Activated CD8-positive, alpha-beta memory T cell treated with anti-CD3 and anti-CD28 coated beads for 24 hours (primary cell): ENCODE measurements around the gene SORD.
"Not testable (repeated sequence)": the region's sequence is repeated elsewhere in the genome, so short reads cannot be mapped to it uniquely, and the experiment has no call there.

Experiments
- DNase-seq: peaks from one replicate; pipeline ENCODE4 v3.0.0-alpha.2; 2020

The SORD gene

DNA sequence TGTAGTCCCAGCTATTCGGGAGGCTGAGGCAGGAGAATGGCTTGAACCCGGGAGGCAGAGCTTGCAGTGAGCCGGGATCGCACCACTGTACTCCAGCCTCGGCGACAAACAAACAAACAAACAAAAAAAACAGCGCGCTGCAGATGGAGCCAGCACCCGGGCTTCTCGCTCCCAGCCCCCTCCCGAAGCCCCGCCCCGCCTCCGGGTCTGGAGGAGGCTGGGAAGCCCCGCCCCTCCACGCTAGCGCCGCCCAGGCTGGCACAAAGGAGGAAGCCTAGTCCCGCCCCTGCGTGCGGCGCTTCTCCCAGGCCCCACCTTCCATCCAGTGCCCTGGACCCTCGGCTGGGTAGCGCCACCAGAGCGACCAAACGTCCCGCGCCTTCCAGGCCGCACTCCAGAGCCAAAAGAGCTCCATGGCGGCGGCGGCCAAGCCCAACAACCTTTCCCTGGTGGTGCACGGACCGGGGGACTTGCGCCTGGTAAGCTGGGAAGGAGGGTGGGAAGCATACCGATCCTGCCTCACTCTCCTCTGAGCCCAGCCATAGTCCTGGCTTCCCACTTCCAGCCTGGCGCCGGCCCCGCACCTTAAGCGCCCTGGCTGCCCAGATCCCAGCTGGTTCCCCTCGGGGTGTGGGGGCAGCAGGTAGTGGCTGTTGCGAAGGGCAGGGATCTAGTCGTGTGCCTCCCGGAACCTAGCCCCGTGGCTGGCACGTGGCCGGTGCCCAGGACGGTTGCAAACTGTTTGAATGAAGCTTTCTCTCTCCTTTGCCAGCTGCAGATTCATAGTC, at the start of gene SORD:
TSS of gene SORD (plus strand) at position 325 of the 788 bp plus-strand sequence. CDS start at position 414, 89 bp downstream.
- DNase-seq: peak; percentile 96

DNA sequence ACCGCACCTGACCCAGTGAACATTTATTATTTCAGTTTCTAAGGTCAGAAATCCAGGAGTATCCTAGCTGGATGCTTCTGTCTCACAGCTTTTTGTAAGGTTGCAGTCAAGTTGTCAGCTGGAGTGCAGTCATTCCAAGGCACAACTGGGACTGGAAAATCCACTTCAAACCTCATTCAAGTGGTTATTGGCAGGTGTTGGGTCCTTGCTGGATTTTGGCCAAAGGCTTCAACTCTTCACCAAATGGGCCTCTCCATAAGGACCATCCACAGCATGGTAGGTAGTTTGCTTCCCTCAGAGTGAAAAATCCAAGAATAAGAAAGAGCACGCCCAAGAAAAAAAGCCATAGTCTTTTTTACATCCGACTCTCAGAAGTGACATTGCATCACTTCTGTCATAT, 46.8 kb upstream of the SORD start:
- DNase-seq: not testable (repeated sequence)

DNA sequence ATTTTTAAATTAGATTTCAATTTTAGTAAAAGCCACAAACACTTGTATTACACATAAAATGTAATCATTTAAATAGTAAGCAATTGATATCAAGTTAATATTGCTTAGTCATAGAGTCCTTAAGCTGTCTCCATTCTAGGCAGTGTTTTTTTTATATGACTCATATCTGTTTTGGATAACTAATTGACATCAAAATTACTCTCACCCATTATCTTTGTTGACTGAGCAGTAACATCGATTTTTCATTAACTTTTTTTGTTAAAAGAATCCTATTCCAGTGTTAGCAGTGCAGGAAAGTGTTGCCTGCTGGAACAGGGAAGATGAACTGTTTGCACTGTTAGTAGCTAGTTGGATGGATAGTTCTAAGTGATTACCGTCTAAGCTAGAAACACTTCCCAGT, 45.2 kb upstream of the SORD start:
- DNase-seq: not testable (repeated sequence)

DNA sequence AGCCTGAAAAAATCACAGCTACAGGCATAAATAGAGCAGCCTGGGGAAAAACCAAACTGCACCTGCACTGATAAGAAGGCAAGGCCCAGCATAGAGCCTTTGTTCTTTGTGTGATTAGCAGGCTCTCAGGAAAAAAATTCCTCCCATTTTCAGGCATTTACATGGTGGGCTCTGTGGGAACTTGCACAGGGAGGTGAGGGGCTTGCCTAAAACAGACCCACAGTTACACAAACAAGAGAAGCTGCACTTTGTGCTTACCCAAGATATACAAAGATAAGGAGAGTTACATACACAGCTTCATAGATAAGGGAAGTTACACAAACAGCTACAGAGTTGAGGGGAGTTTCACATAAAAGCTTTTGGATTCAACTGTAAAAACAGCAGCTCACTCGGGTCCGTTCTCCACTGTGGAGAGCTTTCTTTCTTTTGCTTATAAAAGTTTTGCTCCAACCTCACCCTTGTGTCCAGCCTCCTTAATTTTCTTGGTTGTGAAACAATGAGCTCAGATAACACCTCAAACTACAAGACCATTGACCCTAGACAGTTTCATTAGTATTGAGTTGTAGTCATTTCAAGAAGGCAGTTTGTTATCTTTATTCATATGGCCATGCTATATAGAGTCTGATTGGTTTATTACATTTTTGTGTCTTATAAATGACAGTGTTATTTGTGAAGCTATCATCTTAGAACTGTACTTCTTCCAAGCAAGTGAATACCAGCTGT, 43.2 kb upstream of the SORD start:
- DNase-seq: not testable (repeated sequence)

DNA sequence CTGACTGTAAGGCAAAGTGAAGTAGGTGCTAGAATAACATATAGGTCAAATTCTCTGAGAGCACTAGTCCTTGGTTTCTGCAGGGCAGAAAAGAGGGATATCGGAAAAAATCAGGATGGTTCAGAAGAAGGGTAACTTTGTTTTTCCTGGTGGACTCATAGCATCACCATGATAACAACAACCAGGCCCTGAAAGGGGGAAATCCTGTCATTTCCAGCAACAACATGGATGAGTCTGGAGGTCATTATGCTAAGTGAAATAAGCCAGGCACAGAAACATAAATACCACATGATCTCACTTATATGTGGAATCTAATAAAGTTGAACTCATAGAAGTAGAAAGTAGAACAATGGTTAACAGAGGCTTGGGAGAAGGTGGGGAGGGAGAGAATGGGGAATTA, 38.9 kb upstream of the SORD start:
- not testable (repeated sequence) for DNase-seq

DNA sequence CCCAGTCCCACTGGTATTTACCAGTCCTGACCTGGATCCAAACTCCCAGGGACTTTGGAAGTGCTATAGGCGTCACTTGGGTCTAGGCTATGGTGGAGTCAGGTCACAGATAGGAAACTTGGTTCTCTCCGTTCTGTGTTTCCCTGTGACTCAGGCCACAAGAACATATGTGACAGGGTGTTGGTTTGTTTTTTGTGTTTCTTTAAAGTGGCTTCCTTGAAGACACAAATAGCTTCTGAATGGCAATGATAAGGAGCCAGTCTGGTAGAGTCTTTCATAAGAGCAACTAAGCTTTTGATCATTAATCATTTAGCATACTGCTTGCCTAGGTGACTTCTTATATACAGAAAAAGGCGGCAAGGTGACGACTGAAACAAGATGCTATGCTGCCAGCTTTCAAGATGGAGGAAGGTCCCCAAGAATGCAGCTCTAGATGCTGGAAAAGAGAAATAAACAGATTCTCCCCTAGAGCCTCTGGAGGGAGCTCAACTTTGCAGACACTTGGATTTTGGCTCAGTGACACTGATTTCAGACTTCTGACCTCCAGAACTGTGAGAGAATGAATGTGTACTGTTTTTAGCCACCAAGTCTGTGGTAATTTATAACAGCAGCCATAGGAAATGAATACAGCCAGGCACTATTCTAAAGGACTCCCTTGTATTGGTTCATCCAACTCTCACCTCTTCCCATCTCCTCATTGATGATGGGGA, 36.5 kb upstream of the SORD start:
- DNase-seq: not testable (repeated sequence)

DNA sequence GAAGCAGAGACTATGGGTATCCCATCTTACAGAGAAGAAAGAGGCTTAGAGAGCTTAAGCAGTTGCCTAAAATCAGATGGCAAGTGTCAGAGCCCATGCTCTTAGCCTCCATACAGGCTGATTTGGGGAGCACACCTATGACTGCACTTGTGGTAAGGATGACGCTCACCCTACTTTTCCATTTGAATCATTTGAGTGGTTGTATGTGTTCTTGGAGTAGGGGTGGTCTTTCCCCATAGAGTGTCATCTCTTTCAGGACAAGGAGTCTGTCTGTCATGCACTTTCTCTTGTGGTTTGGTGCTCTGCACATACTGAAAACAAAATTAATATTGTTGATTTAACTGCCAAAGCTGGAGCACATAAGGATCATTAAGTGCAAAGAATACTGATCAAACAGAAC, 35.3 kb upstream of the SORD start:
- not testable (repeated sequence) for DNase-seq

DNA sequence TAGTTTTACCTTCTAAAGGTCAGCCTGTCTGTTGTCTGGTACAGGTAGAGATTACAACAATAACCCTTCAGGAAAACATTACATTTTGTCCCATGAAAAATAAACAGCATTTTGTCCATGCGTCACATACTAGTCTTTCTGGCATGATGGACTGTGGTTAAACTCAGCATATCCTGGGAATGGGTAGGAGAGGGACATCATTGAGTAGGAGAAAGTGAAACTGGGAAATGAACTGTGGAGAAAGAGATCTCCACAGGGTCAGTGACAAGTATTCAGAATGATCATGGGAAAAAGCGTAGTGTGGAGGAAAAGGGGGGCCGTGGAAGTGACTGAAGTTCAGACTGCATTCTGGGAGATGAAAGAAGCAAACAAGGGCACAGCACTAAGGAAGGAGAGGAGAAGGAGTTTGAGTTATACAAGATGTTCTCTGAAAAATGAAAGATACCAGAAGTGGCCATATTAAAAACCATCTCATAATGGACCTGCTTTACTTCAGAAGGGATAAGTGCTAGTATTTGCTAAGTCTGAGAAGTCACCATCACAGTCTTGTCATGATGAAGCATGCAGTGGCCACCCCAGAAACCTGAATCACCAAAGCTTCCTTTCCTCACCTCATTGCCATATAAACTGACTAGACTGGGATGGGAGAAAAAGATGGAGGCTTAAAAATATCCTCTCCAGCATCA, 34.7 kb upstream of the SORD start:
- not testable (repeated sequence) for DNase-seq

DNA sequence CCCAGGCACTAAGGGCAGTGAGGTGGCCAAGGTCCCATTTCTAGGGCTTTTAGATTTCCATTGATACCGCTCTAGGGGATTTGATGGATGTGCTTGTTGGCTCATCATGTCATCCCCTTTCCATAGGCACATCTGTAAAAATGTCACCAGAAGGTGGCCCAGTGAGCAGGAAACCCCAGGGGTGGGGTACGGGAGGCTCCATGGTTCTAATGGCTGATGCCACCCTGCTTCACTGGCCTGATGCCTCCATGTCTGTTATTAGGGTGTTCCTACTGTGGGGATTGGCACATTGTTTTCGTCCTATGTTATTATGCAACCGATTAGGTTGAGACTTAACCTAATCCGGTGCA, 34.1 kb upstream of the SORD start:
- DNase-seq: not testable (repeated sequence)

DNA sequence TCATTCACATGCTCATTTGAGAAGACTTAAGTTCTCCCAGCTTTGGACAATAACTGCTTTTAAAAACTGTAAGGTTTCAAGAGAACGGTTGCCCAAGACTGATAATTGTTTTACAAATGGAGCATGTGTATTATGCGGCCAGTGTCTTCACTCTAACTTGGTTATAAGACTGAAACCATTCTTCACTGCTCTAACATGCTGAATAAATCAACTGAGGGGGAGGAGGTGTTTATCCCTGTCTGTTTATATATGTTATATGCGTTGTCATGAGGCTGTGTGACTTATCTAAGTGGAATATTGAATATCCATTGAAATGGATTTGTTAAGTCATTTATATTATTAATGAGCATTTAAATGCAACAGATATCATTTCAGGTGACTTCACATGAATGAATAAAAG, 25.4 kb upstream of the SORD start:
- DNase-seq: not testable (repeated sequence)

DNA sequence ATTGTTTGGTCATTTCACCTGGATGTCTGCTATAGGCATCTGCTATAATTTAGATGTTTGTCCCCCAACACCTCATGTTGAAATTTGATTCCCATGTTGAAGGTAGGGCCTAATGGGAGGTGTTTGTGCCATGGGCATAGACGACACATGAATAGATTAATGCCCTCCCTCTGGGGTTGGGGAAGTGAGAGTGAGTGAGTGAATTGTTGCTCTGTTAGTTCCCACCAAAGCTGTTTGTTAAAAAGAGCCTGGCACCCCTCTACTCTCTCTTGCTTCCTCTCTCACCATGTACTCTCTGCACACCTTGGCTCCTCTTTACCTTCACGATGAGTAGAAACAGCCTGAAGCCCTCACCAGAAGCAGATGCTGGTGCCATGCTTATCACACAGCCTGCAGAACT, 23.9 kb upstream of the SORD start:
- no peak for DNase-seq

DNA sequence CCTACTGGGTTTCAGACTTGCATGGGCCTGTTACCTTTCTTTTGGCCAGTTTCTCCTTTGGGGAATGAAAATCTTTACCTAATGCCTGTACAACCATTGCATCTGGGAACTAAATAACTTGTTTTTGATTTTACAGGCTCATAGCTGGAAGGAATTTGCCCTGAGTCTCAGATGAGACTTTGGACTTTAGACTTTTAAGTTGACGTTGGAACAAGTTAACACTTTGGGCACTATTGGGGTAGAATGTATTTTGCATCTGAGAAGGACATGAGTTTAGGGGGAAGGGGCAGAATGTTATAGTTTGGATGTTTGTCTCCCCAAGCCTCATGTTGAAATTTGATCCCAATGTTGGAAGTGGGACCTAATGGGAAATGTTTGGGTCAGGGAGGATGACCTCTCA, 21.8 kb upstream of the SORD start:
- not testable (repeated sequence) for DNase-seq

DNA sequence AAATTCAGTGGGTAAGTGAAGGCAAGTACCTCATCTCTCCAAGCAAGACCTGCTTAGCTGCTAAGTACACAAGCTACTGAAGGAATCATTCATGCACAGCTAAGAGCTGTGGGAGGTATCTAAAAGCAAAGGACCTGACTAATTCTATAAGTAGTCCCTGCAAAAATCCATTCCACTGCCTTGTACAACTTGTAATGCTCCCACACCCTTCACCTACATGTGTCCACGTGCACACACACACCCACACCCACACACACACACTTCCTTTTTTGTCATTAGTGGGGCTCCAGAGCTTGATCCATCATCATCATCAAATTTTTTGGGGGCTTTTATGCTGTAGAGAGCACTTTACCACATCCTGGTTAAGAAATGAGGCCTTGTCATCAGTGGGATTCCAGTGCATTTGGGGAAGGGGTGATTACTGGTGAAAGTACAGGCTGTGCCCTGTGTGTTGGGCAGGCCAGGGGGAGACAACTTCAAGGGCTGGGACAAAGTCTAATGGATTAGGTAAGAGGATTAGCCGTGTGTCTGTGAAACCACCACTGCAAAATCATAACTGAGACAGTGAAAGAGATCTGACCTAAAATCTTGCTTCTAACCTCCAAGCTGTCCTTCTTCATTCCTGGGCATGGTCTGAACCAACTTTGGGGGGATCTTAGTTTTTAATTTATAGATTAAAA, 19.1 kb upstream of the SORD start:
- not testable (repeated sequence) for DNase-seq

DNA sequence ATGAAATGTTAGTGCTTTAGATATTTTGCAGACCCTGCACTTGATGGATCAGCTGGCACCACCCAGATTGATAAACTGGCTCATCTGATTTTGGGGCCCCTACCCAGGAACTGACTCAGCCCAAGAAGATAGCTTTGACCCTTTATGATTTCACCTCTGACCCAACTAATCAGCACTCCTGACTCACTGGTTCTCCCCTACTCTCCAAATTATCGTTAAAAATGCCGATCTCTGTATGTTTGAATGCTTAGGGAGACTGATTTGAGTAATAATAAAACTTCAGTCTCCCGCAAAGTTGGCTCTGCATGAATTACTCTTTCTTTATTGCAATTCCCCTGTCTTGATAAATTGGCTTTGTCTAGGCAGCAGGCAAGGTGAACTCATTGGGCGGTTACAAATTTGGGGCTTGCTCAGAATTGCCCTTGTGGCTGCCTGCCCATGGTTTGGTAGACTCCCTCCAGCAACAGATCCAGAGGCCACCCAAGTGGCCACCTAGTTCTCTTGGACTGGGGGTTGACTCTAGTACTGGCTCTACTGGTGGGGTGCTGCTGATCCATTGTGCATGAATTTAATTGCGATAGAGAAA, 18.3 kb upstream of the SORD start:
- DNase-seq: not testable (repeated sequence)

DNA sequence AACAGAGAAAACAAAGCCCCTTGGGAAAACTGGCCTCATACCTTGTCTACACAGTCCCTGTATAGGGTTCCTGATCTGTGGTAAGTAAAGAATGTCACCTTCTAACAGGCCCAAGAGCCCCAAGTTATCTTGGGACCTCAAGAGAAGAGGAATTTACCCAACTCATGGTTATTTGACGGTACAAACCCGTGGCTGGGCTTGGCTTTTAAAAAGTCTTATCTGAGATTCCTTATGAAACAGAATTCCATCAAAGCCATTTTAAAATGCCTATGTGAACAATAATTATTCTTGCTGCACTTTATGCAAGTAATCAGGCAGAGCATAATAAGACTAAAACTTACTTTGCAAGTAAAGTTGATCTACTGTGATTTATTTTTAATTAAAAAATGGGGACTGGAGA, 13.9 kb upstream of the SORD start:
- no peak for DNase-seq

DNA sequence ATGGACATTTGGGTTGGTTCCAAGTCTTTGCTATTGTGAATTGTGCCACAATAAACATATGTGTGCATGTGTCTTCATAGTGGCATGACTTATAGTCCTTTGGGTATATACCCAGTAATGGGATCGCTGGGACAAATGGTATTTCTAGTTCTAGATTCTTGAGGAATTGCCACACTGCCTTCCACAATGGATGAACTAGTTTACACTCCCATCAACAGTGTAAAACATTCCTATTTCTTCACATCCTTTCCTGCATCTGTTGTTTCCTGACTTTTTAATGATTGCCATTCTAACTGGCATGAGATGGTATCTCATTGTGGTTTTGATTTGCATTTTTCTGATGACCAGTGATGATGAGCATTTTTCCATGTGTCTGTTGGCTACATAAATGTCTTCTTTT, 7.9 kb upstream of the SORD start:
- DNase-seq: not testable (repeated sequence)

DNA sequence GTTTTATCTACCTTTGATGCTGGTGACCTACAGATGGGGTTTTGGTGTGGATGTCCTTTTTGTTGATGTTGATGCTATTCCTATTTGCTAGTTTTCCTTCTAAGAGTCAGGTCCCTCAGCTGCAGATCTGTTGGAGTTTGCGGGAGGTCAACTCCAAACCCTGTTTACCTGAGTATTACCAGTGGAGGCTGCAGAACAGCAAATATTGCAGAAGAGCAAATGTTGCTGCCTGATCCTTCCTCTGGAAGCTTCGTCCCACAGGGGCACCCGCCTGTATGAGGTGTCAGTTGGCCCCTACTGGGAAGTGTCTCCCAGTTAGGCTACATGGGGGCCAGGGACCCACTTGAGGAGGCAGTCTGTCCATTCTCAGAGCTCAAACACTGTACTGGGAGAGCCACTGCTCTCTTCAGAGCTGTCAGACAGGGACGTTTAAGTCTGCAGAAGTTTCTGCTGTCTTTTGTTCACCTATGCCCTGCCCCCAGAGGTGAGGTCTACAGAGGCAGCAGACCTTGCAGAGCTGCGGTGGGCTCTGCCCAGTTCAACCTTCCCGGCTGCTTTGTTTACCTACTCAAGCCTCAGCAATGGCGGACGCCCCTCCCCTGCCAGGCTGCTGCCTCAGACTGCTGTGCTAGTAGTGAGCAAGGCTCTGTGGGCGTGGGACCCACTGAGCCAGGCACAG, 2.6 kb upstream of the SORD start:
- DNase-seq: not testable (repeated sequence)

DNA sequence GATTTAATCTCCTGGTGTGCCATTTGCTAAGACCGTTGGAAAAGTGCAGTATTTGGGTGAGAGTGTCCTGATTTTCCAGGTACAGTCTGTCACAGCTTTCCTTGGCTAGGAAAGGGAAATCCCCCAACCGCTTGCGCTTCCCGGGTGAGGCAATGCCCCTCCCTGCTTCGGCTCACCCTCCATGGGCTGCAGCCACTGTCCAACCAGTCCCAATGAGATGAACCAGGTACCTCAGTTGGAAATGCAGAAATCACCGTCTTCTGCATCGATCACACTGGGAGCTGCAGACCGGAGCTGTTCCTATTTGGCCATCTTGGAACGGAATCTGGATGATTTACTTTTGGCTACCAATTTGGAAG, 2.1 kb upstream of the SORD start:
- not testable (repeated sequence) for DNase-seq

DNA sequence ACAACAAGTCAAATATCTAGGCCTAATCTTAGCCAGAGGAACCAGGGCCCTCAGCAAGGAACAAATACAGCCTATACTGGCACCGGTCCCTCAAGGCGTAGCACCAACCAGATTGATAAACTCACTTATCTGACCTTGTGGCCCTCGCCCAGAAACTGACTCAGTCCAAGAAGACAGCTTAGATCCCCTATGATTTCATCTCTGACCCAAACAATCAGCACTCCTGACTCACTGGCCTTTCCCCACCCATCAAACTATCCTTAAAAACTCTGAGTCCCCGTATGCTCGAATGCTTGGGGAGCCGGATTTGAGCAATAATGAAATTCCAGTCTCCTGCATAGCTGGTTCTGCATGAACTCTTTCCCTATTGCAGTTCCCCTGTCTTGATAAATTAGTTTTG, 1.6 kb upstream of the SORD start:
- no peak for DNase-seq

DNA sequence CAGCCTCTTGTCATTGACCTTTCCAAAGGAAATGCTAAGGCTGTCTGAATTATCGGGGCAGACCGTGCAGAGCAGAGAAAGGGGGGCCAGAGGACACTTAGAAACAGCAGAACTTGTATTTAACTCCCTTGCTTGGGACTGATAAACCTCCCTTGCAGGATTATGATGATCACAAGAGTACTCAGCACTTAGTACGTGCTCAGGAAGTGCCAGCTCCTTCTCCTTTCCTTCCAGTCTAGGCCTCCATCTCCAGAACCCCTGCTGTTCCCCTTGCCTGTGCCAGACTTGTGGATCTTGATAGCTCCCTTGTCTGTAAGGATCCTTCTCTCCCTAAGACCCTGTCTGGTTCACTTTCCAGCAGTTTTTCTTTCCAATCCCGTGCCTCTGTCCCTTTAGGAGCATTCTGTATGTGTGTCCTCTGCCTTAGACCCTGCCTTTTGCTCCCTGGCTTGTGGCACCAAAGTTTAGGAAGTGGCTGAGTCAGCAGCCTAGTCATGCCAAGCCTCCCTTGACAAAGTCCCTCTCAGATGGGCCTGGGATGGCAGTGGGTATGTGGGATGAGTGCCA, 747 bp downstream of the SORD start:
- peak; percentile 60 for DNase-seq

DNA sequence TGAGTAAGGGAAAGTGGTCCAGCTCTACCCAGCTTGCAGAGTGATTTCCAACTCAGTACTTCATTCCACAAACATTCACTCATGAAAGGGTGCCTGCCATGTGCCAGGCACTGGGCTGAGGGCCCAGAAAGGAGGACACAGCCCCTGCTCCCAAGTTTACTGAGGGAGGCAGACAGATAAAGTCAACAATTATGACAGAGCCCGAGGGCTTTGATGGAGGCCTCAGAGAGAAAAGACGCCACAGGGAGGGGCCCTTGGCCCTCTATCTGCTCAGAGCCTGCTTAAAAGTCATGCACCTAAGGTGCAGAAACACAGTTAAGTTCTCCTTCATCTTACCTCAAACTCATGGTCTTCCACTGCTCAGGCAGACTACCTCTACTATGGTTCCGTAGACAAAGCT, 1.7 kb downstream of the SORD start:
- not testable (repeated sequence) for DNase-seq
